GM10248 (cell line): Measurements from ENCODE around the gene NR5A2.

ENCODE experiments used
- CTCF ChIA-PET: fragments of 300-600 bp; sonication (Branson Sonifier 250); formaldehyde crosslinking; extraction: SDS; loops from one replicate; lab custom pipeline; 2021; ENCODE audit warnings: antibody characterized with exemption; lab: Yijun Ruan, JAX
- POLR2A ChIA-PET: fragments of 350-650 bp; sonication (Branson Sonifier 250); formaldehyde crosslinking; extraction: SDS; loops from one replicate; lab custom pipeline; 2020; ENCODE audit warnings: antibody characterized with exemption; lab: Yijun Ruan, JAX
- DNase-seq: peaks from one replicate; pipeline ENCODE4 v3.0.0; 2012; ENCODE audit errors: extremely low spot score
- CTCF ChIP-seq: IDR thresholded peaks from 2 replicates; pipeline ENCODE4 v1.5.1; 2012; ENCODE audit warnings: mild to moderate bottlenecking, low read depth; ENCODE audit errors: extremely low read depth, missing control alignments, control extremely low read depth

The NR5A2 gene

GRCh38 chr1:200205216-200205995 is 177.9 kb downstream of the NR5A2 start:
- ChIA-PET CTCF (no interaction called here), POLR2A (no interaction called here)
- TF ChIP-seq CTCF = no peak
- DNase-seq = no peak

- ChIA-PET CTCF (interaction anchor here (1.0 kb wide), 1 partner anchor 9 kb away, joined by 3 read pairs; no protein-coding TSS in a partner anchor), POLR2A (no interaction called here)
- no peak for TF ChIP-seq CTCF
- no peak for DNase-seq
Measured at GRCh38 chr1:200206340-200206739, 178.8 kb downstream of the NR5A2 start.

GRCh38 chr1:200206761-200207160 is 179.3 kb downstream of the NR5A2 start:
- ChIA-PET POLR2A (no interaction called here), CTCF (interaction anchor here (0.9 to 1.0 kb wide), 2 partner anchors 8 to 11 kb away, joined by 3 to 4 read pairs; no protein-coding TSS in a partner anchor)
- DNase-seq = no peak
- no peak for TF ChIP-seq CTCF

GRCh38 chr1:200207711-200208126 is 180.2 kb downstream of the NR5A2 start:
- TF ChIP-seq CTCF = no peak
- DNase-seq = peak; percentile 21
- CTCF ChIA-PET = interaction anchor here (0.9 kb wide), 1 partner anchor 10 kb away, joined by 4 read pairs; no protein-coding TSS in a partner anchor
- POLR2A ChIA-PET = no interaction called here

GRCh38 chr1:200211157-200211556 is 183.6 kb downstream of the NR5A2 start:
- ChIA-PET POLR2A (no interaction called here), CTCF (interaction anchor here (0.8 to 1.6 kb wide), 5 partner anchors 13 to 72 kb away, joined by 3 to 4 read pairs (median 3); no protein-coding TSS in a partner anchor)
- no peak for TF ChIP-seq CTCF
- no peak for DNase-seq

GRCh38 chr1:200213392-200213791 is 185.9 kb downstream of the NR5A2 start:
- no peak for TF ChIP-seq CTCF
- DNase-seq = no peak
- ChIA-PET POLR2A (no interaction called here), CTCF (no interaction called here)
